GM18498 (cell line): Measurements from ENCODE around the gene METTL9.
"Not testable (repeated sequence)": the region's sequence is repeated elsewhere in the genome, so short reads cannot be mapped to it uniquely, and the experiment has no call there.

ENCODE experiments used
- ATAC-seq: cut with Tn5 transposase; IDR thresholded peaks from one replicate; pipeline ENCODE4 v1.9.1; 2021; ENCODE audit warnings: mild to moderate bottlenecking, moderate library complexity; ENCODE audit not compliant: unreplicated experiment

The METTL9 gene

DNA sequence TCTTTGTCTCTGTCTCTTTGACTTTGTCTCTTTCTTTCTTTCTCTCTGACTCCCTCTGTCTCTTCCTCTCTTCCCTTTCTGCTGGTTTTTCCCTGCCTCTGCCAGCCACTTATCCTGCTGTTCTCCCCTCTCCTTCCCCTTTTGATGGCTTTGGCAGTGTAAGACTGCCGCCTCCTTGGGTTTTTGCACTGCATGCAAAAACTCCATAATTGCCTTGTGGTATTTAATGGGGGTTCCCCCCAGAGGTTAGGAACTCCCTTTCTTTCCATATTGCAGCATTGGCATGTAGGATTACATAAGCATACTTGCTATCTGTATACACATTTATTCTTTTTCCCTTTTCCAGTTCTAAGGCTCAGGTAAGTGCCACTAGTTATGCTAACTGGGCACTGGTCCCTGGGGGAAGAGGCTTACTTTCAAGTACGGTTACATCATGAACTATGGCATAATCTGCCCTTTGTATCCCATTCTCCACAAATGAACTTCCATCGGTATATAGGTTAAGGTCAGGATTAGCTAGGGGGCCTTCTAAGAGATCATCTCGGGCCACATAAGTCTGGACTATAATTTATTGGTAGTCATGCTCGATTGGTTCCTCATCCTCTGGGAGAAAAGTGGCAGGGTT is 32.7 kb downstream of the METTL9 start:
- not testable (repeated sequence) for ATAC-seq

DNA sequence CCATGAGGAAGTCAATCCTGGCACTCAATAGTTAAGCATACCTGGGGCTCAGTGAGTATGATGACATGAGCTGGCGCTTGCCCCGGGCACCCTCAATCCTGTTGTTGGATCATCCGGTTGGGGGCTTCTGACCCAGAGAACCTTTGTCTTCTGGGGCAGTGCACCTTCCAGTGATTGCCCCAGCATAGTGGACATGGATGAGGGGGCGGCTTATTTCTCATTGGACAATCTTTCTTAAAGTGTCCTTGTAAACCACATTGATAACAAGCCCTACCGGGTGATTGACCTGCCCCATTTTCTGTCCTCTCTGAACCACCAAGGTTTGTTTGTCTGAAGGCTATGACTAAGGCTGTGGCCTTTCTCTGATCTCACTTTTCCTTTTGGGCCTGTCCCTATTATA is 34.8 kb downstream of the METTL9 start:
- no peak for ATAC-seq

DNA sequence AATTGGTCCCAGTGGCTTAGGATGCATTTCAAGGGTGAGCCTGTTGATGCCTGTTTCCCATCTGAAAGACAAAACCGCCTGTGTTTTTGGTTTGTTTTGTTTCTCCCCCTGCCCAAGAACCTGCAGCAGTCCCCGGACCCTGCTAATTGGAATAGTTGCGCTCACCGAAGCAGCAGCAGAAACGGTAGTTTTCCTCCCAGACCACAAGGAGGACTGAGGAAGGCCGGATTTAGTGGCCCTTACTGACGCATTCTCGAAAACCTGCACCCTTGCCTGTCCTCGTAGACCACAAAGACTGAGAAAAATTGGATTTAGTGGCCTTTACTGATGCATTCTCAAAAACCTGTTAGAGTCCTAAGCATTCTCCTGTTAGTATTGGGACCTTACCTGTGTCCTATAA is 36.3 kb downstream of the METTL9 start:
- not testable (repeated sequence) for ATAC-seq

DNA sequence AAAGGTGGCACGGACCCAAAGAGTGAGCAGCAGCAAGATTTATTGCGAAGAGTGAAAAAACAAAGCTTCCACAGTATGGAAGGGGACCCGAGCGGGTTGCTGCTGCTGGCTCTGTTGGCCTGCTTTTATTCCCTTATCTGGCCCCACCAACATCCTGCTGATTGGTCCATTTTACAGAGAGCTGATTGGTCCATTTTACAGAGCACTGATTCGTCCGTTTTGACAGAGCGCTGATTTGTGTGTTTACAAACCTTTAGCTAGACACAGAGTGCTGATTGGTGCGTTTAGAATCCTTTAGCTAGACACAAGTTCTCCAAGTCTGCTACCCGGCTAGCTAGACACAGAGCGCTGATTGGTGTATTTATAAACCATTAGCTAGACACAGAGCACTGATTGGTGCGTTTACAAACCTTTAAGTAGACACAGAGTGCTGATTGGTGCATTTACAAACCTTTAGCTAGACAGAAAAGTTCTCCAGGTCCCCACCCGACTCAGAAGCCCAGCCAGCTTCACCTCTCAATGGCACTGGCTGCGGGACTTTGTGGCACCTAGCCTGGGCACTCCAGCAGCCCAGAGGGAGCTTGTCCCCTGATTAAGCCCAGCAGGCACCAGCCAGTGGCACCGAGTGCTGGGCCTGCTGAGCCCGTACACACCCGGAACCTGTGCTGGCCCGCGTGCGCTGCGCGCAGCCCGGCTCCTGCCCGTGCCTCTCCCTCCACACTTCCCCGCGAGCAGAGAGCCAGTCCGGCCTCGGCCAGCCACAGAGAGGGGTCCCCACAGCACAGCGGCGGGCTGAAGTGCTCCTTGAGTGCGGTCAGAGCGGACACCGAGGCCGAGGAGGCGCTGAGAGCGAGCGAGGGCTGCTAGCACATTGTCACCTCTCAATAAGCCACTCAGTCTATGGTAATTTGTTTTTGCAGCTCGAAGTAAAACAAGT is 37.9 kb downstream of the METTL9 start:
- ATAC-seq: no peak

DNA sequence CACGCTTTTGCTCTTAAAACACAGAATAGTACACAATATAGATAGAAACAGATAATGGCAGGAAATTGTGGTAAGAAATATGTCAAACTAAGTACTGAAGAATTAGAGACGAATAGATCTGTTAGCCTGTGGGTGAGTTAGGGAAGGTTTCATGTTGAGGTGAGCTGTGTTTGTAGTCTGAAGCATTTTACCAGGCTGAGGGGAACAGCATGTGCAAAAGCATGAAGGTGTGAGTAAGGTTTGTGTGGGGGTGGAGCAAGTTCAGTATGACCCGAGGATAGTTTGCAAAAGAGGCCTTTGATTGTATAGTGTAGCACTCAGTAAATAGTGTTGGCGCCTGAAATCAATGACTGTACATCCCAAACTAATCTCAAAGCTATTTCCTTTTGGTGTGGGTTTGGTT is 39.2 kb downstream of the METTL9 start:
- ATAC-seq: no peak

DNA sequence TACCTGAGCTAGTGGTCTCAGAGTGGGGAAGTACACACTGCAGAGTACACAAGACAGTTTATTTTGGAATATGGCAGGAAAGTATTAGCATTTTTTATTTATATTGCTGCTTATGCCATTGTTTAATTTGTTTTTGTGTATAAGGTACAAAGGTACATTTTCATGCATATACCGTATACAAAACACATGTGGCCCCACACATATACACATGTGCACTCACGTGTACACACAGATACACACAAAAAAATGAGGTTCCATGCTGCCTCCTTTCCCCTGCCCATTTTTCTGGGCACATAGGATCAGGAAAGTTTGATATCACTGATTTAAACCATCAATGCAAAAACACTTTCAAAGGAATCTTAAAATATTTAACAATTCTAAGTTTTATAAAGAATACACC is 40.1 kb downstream of the METTL9 start:
- ATAC-seq: no peak

DNA sequence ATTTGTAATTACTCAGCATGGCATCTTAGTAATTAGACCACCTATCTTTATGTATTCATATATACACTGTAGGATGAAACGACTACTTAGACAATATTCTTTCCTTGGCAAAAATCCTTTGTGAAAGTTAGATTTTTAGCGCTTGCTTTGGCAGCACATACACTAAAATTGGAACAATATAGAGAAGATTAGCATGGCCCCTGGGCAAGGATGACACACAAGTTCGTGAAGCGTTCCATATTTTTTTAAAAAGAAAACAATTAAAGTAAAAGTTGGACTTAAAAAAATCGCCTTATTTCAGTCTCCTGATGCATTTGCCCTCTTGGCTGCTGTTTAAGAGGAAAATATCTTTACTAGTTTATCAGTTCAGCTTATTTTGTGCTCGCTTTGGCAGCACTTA is 42.5 kb downstream of the METTL9 start:
- ATAC-seq: no peak

DNA sequence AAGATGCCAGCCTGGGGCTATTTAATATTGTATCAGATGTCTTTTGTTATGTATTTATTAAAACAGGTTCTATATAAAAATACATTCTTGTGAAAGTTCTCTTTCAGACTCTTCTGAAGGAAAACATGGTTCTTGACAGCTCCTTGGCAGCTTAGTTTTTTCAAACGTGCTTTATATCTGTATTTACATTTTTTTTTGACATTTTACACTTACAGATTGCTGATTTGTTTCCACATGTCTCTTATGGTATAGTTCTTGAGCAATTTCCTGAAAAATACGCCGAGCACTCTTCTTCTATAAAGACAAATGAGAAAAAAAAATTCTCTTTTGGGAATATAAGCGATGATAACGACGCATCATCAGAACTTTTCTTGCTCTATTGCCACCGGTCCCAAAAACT is 43.5 kb downstream of the METTL9 start:
- ATAC-seq: no peak

DNA sequence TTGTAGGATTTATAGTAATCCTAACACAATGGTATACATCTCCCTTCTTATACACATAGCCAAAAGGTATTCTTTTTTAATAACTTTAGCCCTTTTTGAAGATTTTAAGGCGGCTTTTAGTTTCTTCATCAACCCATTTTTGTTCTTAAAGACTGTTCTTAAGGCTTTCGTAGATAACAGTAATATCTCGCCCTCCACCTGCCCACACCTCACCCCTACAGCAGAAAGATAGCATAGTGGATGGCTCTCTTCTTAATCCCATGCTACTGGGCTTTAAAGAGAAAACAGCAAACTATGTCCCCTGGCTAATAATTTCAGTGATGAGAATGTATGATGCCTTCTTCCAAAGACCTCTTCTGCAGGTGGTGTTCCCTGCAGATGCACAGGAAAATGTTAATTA is 44.4 kb downstream of the METTL9 start:
- ATAC-seq: no peak

DNA sequence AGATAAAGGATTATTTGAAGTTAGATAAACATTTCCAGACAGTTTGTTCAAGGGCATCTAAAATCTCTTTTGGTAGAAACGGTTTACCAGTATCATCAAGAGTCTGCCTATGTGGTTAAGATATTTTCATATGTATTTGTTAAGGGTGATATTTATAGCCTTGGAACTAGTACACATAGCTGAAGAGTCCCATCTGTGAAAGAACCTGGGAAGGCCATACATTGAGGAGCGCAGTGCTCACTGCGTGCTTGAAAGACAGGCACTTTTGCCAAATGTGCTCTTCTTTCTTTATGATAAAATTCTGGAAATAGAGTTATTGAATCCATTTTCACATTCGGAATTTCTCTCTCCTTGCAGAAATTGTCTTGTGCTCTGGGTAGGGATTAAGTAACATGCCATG is 45.3 kb downstream of the METTL9 start:
- ATAC-seq: no peak

DNA sequence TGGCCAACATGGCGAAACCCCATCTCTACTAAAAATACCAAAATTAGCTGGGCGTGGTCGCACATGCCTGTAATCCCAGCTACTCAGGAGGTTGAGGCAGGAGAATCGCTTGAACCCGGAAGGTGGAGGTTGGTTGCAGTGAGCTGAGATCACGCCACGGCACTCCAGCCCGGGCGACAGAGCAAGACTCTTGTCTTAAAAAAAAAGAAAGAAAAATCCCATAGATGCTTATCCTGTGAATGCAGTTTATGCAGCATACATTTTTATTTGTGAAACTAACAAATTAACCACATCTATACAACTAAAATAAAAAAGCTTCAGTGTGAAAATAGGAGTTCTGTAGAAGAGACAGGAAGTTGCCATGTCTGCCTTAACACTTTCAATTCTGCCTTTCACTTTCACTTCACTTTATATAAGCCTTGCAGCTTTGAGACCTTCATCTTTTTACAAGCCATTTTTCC is 45.9 kb downstream of the METTL9 start:
- no peak for ATAC-seq

DNA sequence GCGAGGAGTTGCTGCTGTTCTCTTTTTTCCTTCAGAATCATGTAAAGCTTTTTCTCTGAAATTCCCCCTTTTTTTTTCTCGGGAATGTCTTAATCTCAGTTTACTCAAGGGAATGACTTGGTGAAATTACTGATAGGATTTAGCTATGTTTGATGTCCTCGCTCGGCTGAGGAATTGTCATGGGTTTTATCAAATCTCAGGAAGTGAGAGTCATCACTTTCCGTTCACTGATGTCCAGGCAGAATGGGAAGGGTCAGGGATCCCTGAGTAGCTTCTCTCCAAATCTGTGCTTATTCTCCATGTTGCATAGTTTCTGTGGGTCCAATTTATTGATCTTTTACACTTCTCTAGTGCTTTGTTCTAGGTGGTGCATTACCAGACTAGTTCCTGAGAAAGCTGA is 46.7 kb downstream of the METTL9 start:
- ATAC-seq: no peak

DNA sequence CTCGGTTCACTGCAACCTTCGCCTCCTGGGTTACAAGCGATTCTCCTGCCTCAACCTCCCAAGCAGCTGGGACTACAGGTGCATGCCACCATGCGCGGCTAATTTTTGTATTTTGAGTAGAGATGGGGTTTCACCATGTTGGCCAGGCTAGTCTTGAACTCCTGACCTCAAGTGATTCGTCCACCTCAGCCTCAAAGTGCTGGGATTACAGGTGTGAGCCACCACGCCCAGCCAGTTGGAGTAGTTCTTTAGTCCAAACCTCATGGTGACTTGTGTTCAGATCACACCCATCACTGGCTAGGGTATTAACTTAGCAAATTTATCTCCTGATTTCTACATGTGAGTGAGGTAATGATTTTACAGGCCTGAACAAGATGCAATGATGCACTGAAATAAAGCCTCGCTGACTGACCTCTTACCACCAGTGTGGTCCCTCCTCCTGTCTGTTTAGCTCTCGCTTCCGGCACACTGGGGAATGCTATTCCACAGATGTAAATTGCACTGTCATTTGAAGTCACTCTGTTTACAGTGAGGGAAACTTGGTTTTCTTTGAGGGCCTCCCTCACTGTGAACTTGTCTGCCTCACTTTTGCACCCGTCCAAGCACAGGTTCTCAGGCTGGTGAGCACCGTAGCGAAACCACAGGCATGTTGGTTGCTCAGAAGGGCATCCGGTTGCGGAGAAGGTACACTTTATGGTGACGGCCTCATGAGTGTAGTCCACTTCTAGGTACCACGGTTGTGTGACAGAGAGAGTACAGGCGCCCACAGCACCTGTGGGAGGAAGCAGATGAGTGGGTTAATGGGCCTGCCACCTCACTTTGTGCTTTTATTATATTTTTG is 47.6 kb downstream of the METTL9 start:
- ATAC-seq: peak; percentile 91

DNA sequence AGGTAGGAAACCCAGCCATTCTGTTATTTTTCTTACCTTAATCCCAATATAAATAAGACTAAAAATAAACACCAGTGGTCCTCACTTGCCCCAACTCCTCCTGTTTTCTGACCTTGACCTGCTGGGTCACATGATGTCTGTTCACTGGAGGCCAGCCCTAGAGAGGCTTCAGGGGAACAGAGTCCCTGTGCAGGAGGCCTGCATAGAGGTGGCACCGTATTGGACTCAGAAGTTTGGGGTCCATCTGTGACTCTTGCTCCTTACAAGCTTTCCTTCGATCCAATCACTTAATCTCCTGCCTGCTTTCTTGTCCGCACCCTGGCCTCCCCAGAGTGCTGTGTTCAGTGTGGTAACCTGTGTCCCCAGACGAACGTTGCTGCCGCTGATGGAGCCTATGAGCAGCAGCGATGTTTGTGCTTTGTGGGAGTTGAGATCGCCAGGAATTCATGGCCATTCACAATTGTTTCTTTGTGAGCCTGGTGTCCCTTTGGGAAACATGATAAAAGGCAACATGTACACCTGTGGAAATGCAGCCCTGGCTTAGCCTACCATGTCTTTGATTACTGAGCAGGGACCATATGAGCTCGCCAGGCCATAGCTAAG is 48.3 kb downstream of the METTL9 start:
- peak; percentile 9 for ATAC-seq

DNA sequence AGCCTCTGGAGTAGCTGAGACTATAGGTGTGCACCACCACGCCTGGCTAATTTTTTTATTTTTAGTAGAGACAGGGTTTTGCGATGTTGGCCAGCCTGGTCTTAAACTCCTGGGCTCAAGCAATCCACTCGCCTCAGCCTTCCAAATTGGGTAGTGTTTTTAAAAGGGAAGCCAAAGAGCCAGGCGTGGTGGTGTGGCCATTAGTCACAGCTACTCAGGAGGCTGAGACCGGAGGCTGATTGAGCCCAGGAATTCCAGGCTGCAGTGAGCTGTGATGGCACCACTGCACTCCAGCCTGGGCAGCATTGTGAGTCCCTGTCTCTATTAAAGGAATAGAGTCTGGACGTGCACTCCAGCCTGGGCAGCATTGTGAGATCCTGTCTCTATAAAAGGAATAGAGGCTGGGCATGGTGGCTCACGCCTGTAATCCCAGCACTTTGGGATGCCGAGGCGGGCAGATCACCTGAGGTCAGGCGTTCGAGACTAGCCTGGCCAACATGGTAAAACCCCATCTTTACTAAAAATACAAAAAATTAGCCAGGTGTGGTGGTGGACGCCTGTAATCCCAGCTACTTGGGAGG is 50.5 kb downstream of the METTL9 start:
- not testable (repeated sequence) for ATAC-seq

DNA sequence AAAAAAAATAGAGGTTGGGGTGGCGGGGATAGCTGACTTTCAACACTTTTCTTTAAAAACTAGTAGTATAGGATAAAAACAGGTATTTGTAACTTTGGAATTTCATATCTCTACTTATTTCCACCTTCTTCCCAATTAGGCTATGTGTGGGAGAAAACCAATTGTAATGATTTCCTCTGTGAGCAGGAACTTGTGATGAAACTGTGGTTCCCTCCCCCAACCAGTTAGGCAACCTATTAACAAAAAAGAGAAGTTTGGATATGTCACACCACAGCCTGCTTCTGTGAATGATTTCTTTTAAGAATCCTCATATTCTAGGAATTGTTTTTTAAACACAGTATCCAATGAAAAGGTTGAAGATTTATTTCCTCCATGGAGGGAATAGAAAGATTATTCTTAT is 51.1 kb downstream of the METTL9 start:
- ATAC-seq: no peak

DNA sequence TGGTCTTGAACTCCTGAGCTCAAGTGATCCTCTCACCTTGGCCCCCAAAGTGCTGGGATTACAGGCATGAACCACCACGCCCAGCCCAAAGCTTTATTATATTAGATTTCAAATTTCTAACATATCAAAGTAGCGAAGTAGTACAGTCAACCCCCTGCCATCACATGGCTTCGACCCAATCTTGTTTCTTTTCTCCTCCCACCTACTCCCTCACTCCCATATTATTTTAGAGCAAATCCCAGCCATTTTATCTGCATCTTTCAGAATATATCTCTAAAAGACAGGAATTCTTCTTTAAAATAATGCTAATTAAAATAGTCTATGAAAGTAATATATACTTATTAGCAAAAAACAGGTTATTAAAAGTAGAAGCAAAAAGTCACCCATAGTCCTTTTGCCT is 52.1 kb downstream of the METTL9 start:
- no peak for ATAC-seq

DNA sequence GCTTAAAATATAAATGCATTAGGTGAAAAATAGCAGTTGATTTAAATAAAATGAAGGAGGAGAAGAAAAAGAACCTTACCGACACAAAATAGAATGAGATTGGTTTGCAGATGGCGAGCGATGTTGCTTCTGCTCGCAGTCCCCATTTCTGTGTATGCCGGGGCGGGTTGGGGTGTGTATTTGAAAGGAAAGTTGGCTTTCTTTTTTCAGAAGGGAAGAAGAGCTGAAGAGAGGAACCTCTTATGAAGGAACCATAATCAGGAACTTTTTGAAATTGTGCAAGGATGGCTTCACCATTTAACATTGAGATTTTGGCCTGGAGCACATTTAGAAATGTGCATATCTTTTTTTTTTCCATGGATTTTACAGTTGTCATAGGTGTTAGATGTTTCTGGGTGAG is 53.1 kb downstream of the METTL9 start, which contains the start of gene IGSF6:
TSS of gene IGSF6 (minus strand) at position 156 of the 400 bp plus-strand sequence. CDS start at position 146, 10 bp downstream.
- ATAC-seq: no peak

DNA sequence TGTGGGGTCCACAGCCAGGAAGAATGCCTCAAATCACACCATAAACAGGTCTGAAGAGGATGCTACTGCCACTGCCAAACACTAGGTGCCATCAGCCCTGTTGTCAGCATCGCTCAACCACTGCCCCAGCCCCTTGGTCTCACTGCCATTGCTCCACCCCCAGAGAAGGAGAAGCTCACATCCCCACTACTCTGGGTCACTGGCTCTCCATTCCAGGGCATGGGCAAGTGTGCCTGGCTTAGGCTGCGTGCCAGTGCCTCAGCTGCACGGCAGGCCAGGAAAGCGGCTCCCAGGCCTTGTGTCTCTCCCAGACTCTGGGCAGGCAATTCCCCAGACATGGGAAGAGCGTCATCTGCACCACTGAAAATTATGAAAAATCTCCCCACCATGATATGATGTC is 54.2 kb downstream of the METTL9 start:
- no peak for ATAC-seq

DNA sequence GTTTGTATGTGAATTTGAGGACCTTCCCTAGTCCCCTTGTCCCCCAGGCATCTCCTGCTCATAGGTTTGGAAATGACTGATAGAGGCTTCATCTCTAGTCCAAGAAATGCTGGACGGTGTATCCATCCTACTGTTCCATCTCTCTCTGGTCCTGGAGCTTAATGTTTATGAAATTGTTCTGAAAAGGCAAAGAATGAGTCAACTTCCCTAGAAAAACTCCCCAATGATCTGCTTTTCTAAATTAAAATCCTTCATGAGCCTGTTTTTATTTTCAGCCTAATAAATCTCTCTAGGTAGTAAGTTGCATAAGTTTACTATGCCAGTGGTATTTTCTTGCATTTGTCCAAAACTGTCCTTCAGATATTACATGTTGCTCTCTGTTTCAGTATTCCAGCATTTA is 55.1 kb downstream of the METTL9 start:
- no peak for ATAC-seq
